ENCODE measurements around the gene MFAP4.

DNA sequence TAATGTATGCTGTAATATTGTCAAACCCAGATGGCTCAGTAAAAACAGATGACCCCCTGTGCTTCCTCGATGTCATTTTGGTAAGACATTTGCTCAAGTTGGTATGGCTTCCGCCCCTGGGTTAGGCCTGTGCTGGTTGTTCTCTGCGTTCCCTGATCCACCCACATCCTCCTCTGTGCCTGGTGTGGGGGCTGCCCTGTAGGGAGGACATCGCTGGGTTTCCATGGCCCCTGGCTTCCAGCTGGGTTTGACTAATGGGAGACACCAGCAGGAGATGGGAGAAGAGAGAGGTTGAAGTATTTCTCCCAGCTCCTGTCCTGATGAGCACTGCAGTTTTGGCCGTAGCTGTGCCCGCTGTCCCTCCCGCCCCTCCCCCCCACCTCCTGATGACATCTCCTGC lies 4.4 kb upstream of the MFAP4 start:
- TF ChIP-seq, protein P1, sequence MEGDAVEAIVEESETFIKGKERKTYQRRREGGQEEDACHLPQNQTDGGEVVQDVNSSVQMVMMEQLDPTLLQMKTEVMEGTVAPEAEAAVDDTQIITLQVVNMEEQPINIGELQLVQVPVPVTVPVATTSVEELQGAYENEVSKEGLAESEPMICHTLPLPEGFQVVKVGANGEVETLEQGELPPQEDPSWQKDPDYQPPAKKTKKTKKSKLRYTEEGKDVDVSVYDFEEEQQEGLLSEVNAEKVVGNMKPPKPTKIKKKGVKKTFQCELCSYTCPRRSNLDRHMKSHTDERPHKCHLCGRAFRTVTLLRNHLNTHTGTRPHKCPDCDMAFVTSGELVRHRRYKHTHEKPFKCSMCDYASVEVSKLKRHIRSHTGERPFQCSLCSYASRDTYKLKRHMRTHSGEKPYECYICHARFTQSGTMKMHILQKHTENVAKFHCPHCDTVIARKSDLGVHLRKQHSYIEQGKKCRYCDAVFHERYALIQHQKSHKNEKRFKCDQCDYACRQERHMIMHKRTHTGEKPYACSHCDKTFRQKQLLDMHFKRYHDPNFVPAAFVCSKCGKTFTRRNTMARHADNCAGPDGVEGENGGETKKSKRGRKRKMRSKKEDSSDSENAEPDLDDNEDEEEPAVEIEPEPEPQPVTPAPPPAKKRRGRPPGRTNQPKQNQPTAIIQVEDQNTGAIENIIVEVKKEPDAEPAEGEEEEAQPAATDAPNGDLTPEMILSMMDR (IDR thresholded peaks at IDR 0.05), result no peak
- TF ChIP-seq POLR2A (IDR thresholded peaks at IDR 0.05; ENCODE audit: low read depth) (no peak), EP300 (IDR thresholded peaks at IDR 0.05) (no peak)

Data from esophagus muscularis mucosa (tissue), 4 donors.